ENCODE measurements around the gene OR6J1.
"Not testable (repeated sequence)": the region's sequence is repeated elsewhere in the genome, so short reads cannot be mapped to it uniquely, and the experiment has no call there.

OR6J1 gene

DNA sequence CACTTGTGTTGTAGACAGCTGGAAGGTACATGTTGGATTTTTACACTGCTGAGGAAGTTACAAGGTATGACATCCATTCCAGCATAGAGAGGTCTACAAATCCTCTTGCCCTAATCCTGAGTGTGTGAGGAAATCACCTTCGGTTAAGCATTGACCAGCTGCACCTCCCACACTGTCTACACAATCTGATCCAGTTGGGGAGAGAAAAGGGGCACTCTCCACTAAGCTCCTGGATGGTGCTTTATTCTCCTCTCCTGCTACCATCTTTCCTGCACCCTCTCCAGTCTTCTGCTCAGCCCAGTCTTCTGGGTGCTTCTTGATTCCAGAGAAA is at the start of gene OR6J1:
Gene OR6J1, minus strand, starts transcription at position 48 of the 331 bp plus-strand sequence. CDS start 9,541 bp downstream, outside the sequence.
- Histone ChIP-seq H3K9me3 (ENCODE audit: control insufficient read depth, insufficient read depth, low read length) (no peaks in the 10 kb centered on the region), H3K4me3 (ENCODE audit: low read length) (no peak within 1 kb of the TSS)

DNA sequence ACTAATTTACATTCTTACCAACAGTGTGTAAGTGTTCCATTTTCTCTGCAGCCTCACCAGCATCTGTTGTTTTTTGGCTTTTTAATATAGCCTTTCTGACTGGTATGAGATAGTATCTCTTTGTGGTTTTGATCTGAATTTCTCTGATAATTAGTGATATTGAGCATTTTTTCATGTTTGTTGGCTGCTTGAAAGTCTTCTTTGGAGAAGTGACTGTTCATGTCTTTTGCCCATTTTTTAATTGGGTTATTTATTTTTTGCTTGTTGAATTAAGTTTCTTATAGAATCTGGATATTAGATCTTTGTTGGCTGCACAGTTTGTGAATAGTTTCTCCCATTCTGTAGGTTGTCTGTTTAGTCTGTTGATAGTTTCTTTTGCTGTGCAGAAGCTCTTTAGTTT is 48.0 kb upstream of the OR6J1 start:
- no peaks in the 10 kb centered on the region for H4K20me1 ChIP-seq (ENCODE audit: control insufficient read depth, insufficient read depth, low read depth, low read length)
- H3K27me3 ChIP-seq (ENCODE audit: control insufficient read depth, low read length): peaks cover 25% of the 10 kb centered on the region
- no peak overlapping the region for H3K27ac ChIP-seq (ENCODE audit: low read depth, low read length)
- no peaks in the 10 kb centered on the region for H3K79me2 ChIP-seq (ENCODE audit: control insufficient read depth, low read length)
- no peaks in the 10 kb centered on the region for H3K9me2 ChIP-seq (replicated peaks; ENCODE audit: control insufficient read depth, low read length)
- H3K36me3 ChIP-seq (ENCODE audit: control insufficient read depth, low read length): no peaks in the 10 kb centered on the region
- H3K4me3 ChIP-seq (ENCODE audit: low read length): no peak overlapping the region
- H3F3A ChIP-seq (ENCODE audit: control insufficient read depth, insufficient read depth): no peaks in the 10 kb centered on the region
- H3K4me1 ChIP-seq (ENCODE audit: control insufficient read depth, low read length): no peaks in the 10 kb centered on the region
- no peak overlapping the region for H3K4me2 ChIP-seq (ENCODE audit: low read length)
- TF ChIP-seq EZH2phosphoT487 (IDR thresholded peaks at IDR 0.05; ENCODE audit: borderline replicate concordance, low read length): no peak
- TF ChIP-seq, protein P1, sequence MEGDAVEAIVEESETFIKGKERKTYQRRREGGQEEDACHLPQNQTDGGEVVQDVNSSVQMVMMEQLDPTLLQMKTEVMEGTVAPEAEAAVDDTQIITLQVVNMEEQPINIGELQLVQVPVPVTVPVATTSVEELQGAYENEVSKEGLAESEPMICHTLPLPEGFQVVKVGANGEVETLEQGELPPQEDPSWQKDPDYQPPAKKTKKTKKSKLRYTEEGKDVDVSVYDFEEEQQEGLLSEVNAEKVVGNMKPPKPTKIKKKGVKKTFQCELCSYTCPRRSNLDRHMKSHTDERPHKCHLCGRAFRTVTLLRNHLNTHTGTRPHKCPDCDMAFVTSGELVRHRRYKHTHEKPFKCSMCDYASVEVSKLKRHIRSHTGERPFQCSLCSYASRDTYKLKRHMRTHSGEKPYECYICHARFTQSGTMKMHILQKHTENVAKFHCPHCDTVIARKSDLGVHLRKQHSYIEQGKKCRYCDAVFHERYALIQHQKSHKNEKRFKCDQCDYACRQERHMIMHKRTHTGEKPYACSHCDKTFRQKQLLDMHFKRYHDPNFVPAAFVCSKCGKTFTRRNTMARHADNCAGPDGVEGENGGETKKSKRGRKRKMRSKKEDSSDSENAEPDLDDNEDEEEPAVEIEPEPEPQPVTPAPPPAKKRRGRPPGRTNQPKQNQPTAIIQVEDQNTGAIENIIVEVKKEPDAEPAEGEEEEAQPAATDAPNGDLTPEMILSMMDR (IDR thresholded peaks at IDR 0.05; ENCODE audit: low read depth, low read length, poor library complexity, severe bottlenecking): no peak
- peaks cover 14% of the 10 kb centered on the region for H3K9me3 ChIP-seq (ENCODE audit: control insufficient read depth, insufficient read depth, low read length)

More for the DNA sequence above, at the start of gene OR6J1:
- TF ChIP-seq, protein P1 (IDR thresholded peaks at IDR 0.05; ENCODE audit: low read depth, low read length, poor library complexity, severe bottlenecking): no peak
- no peak for TF ChIP-seq EZH2phosphoT487 (IDR thresholded peaks at IDR 0.05; ENCODE audit: borderline replicate concordance, low read length)
- Histone ChIP-seq H3K27me3 (ENCODE audit: control insufficient read depth, low read length) (no peaks in the 10 kb centered on the region), H3K4me2 (ENCODE audit: low read length) (no peak within 1 kb of the TSS), H4K20me1 (ENCODE audit: control insufficient read depth, insufficient read depth, low read depth, low read length) (no peaks in the 10 kb centered on the region), H3F3A (ENCODE audit: control insufficient read depth, insufficient read depth) (no peaks in the 10 kb centered on the region), H3K79me2 (ENCODE audit: control insufficient read depth, low read length) (no peaks in the 10 kb centered on the region), H3K36me3 (ENCODE audit: control insufficient read depth, low read length) (no peaks in the 10 kb centered on the region), H3K27ac (ENCODE audit: low read depth, low read length) (no peak within 1 kb of the TSS), H3K4me1 (ENCODE audit: control insufficient read depth, low read length) (no peaks in the 10 kb centered on the region), H3K9me2 (replicated peaks; ENCODE audit: control insufficient read depth, low read length) (no peaks in the 10 kb centered on the region)

DNA sequence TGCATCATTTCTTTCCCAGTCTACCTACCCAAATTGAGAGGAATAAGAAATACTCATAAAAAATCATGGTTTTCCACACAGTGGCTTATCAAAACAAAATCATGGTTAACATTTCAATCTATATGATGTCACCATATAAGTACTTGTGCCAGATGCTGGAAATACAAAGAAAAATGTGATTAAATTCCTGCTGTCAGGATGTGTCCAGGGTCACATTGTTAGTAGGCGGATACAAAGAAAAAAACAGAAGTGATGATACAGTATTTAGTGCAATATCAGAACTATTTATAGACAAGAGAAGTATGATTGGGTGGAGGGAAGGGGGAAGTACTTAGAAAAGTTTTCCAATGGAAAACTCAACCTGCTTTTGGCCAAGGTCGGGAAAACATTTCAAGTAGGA is 47.0 kb upstream of the OR6J1 start:
- no peak overlapping the region for H3K4me2 ChIP-seq (ENCODE audit: low read length)
- H3K79me2 ChIP-seq (ENCODE audit: control insufficient read depth, low read length): no peaks in the 10 kb centered on the region
- H3K9me2 ChIP-seq (replicated peaks; ENCODE audit: control insufficient read depth, low read length): no peaks in the 10 kb centered on the region
- TF ChIP-seq EZH2phosphoT487 (IDR thresholded peaks at IDR 0.05; ENCODE audit: borderline replicate concordance, low read length): no peak
- TF ChIP-seq, protein P1 (IDR thresholded peaks at IDR 0.05; ENCODE audit: low read depth, low read length, poor library complexity, severe bottlenecking): no peak
- no peak overlapping the region for H3K4me3 ChIP-seq (ENCODE audit: low read length)
- no peaks in the 10 kb centered on the region for H4K20me1 ChIP-seq (ENCODE audit: control insufficient read depth, insufficient read depth, low read depth, low read length)
- H3F3A ChIP-seq (ENCODE audit: control insufficient read depth, insufficient read depth): no peaks in the 10 kb centered on the region
- peaks cover 33% of the 10 kb centered on the region for H3K27me3 ChIP-seq (ENCODE audit: control insufficient read depth, low read length)
- peaks cover 14% of the 10 kb centered on the region for H3K9me3 ChIP-seq (ENCODE audit: control insufficient read depth, insufficient read depth, low read length)
- no peaks in the 10 kb centered on the region for H3K36me3 ChIP-seq (ENCODE audit: control insufficient read depth, low read length)
- H3K27ac ChIP-seq (ENCODE audit: low read depth, low read length): no peak overlapping the region
- H3K4me1 ChIP-seq (ENCODE audit: control insufficient read depth, low read length): no peaks in the 10 kb centered on the region

DNA sequence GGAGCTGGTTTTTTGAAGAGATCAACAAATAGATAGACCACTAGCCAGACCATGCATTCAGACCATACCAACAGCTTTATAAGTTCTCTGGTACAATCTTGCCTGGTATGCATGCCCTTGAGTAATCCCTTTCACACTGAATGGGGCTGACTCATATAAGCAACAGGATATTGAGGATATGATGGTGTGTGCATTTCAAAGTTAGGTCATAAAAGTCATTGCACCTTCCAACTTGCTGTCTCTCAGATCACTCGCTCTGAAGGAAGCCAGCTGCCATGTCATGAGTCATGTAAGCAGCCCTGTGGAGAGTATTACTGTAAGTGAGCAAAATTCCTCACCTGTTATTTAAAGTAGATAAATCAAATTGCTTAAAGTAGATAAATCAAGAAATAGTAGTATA is 45.0 kb upstream of the OR6J1 start:
- H3K4me2 ChIP-seq (ENCODE audit: low read length): no peak overlapping the region
- no peaks in the 10 kb centered on the region for H3K36me3 ChIP-seq (ENCODE audit: control insufficient read depth, low read length)
- no peaks in the 10 kb centered on the region for H3K79me2 ChIP-seq (ENCODE audit: control insufficient read depth, low read length)
- no peaks in the 10 kb centered on the region for H4K20me1 ChIP-seq (ENCODE audit: control insufficient read depth, insufficient read depth, low read depth, low read length)
- H3K4me3 ChIP-seq (ENCODE audit: low read length): no peak overlapping the region
- no peaks in the 10 kb centered on the region for H3K9me2 ChIP-seq (replicated peaks; ENCODE audit: control insufficient read depth, low read length)
- peaks cover 40% of the 10 kb centered on the region for H3K27me3 ChIP-seq (ENCODE audit: control insufficient read depth, low read length)
- TF ChIP-seq EZH2phosphoT487 (IDR thresholded peaks at IDR 0.05; ENCODE audit: borderline replicate concordance, low read length): no peak
- TF ChIP-seq, protein P1 (IDR thresholded peaks at IDR 0.05; ENCODE audit: low read depth, low read length, poor library complexity, severe bottlenecking): no peak
- no peaks in the 10 kb centered on the region for H3F3A ChIP-seq (ENCODE audit: control insufficient read depth, insufficient read depth)
- no peak overlapping the region for H3K27ac ChIP-seq (ENCODE audit: low read depth, low read length)
- H3K4me1 ChIP-seq (ENCODE audit: control insufficient read depth, low read length): no peaks in the 10 kb centered on the region
- H3K9me3 ChIP-seq (ENCODE audit: control insufficient read depth, insufficient read depth, low read length): peaks cover 14% of the 10 kb centered on the region

DNA sequence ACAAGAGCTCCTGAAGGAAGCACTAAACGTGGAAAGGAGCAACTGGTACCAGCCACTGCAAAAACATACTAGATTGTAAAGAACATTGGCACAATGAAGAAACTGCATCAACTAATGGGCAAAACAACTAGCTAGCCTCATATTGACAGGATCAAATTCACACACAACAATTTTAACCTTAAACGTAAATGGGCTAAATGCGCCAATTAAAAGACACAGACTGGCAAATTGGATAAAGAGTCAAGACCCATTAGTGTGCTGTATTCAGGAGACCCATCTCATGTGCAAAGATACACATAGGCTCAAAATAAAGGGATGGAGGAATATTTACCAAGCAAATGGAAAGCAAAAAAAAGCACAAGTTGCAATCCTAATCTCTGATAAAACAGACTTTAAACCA is 43.8 kb upstream of the OR6J1 start:
- not testable (repeated sequence) for H3K4me2 ChIP-seq (ENCODE audit: low read length); H3K27ac ChIP-seq (ENCODE audit: low read depth, low read length); H3K4me1 ChIP-seq (ENCODE audit: control insufficient read depth, low read length); H3K4me3 ChIP-seq (ENCODE audit: low read length); H3K36me3 ChIP-seq (ENCODE audit: control insufficient read depth, low read length); H4K20me1 ChIP-seq (ENCODE audit: control insufficient read depth, insufficient read depth, low read depth, low read length); H3K79me2 ChIP-seq (ENCODE audit: control insufficient read depth, low read length); H3K9me2 ChIP-seq (replicated peaks; ENCODE audit: control insufficient read depth, low read length); H3F3A ChIP-seq (ENCODE audit: control insufficient read depth, insufficient read depth)
- Histone ChIP-seq H3K9me3 (ENCODE audit: control insufficient read depth, insufficient read depth, low read length) (peaks cover 11% of the 10 kb centered on the region), H3K27me3 (ENCODE audit: control insufficient read depth, low read length) (peaks cover 37% of the 10 kb centered on the region)

Data from DOHH2 (cell line).